SH-SY5Y (cell line): ENCODE data around the gene HES7.

Source experiments
- GATA2 ChIP-seq: IDR thresholded peaks from 2 replicates; pipeline ENCODE4 v1.6.1; 2011; ENCODE audit warnings: mild to moderate bottlenecking, low read depth, low read length
- GATA3 ChIP-seq: IDR thresholded peaks from 2 replicates; pipeline ENCODE4 v1.6.1; 2011; ENCODE audit warnings: low read depth, mild to moderate bottlenecking, low read length, moderate library complexity

GRCh38 chr17:8148560-8148959 is 24.7 kb upstream of the HES7 start:
- TF ChIP-seq GATA3 = no peak
- no peak for TF ChIP-seq GATA2
